HCT116 (cell line): ENCODE results near the gene DNASE2. TPM values are rescaled to one million over a fixed set of nuclear protein-coding genes. Genes with fewer than 3 reads are reported as not detected.
A peak's percentile ranks its signal among the peaks of the same experiment; 100 is the strongest.

Experiments
- ATAC-seq: fragments of 200-7000 bp; cut with Tn5 transposase; 2 replicates; pipeline ENCODE4 v1.9.1; 2020; ENCODE audit warnings: mild to moderate bottlenecking, moderate library complexity
- BruUV-seq: library from RNA; stranded (reverse); fragments of 400-500 nt; replicated peaks from 2 replicates; lab custom pipeline; 2021; lab: Mats Ljungman, UMichigan
- CTCF ChIA-PET: fragments of 300-600 bp; sonication (Branson Sonifier 250); formaldehyde crosslinking; loops from one replicate; lab custom pipeline; 2021; ENCODE audit warnings: antibody characterized with exemption; lab: Charles Lee
- POLR2A ChIA-PET: fragments of 300-600, 350-600 bp; sonication (Branson Sonifier 250); formaldehyde crosslinking; loops from one replicate; lab custom pipeline; 2021; ENCODE audit warnings: antibody characterized with exemption; lab: Charles Lee
- RAD21 ChIA-PET, 2 experiments: fragments of 300-600 bp; sonication (Branson Sonifier 250); formaldehyde crosslinking; loops; one replicate each; lab custom pipeline; 2023; ENCODE audit warnings: low total read pairs in 2 of 2; ENCODE audit not compliant: uncharacterized antibody in 2 of 2, unreplicated experiment in 2 of 2, low non-redundant PET in 1 of 2; lab: Charles Lee
- DNase-seq: peaks from one replicate; pipeline ENCODE4 v3.0.0-alpha.2; 2010; ENCODE audit warnings: low read depth, low spot score
- H2AFZ ChIP-seq: fragments of 200-600 bp; shearing (Covaris generic), sonication (generic); 2 replicates; pipeline ENCODE4 v1.6.1; 2017; ENCODE audit warnings: low read depth, mixed run types, mixed read lengths, antibody characterized with exemption, low read length; ENCODE audit not compliant: poor library complexity, severe bottlenecking
- H3K27ac ChIP-seq: 2 replicates; pipeline ENCODE4 v1.5.1; 2012; ENCODE audit warnings: low read depth, low read length
- H3K27me3 ChIP-seq: fragments of 200-600 bp; sonication (generic); 2 replicates; pipeline ENCODE4 v1.6.1; 2016; ENCODE audit warnings: mixed run types, low read length, mixed read lengths; ENCODE audit not compliant: insufficient read depth
- H3K36me3 ChIP-seq, 2 experiments: fragments of 200-500 bp in 1 of 2; fragments of 200-600 bp in 1 of 2; sonication (Bioruptor generic) in 1 of 2; sonication (generic) in 1 of 2; 2 replicates each; pipeline versions ENCODE4 v1.5.1 to v1.6.1; 2014 to 2016; ENCODE audit warnings: low read length in 2 of 2, inconsistent platforms in 1 of 2, mixed read lengths in 1 of 2, mixed run types in 1 of 2; ENCODE audit not compliant: insufficient read depth in 2 of 2, control insufficient read depth in 1 of 2
- H3K4me1 ChIP-seq, 2 experiments: fragments of 200-600 bp in 1 of 2; sonication (generic) in 1 of 2; 2 replicates each; pipeline versions ENCODE4 v1.5.1 to v1.6.1; 2012 to 2017; ENCODE audit warnings: low read length in 2 of 2, inconsistent platforms in 1 of 2, mild to moderate bottlenecking in 1 of 2, mixed read lengths in 1 of 2, mixed run types in 1 of 2, moderate library complexity in 1 of 2; ENCODE audit not compliant: insufficient read depth in 2 of 2, control insufficient read depth in 1 of 2
- H3K4me2 ChIP-seq: fragments of 200-600 bp; sonication (generic); 2 replicates; pipeline ENCODE4 v1.6.1; 2017; ENCODE audit warnings: mixed run types, low read length, mixed read lengths
- H3K4me3 ChIP-seq, 2 experiments: fragments of 200-600 bp in 1 of 2; sonication (generic) in 1 of 2; replicated peaks in 1 of 2; 2 replicates each; pipeline ENCODE4 v1.5.1; 2011 to 2016; ENCODE audit warnings: low read length in 2 of 2, control low read depth in 1 of 2, low read depth in 1 of 2, mild to moderate bottlenecking in 1 of 2, mixed read lengths in 1 of 2, mixed run types in 1 of 2
- H3K79me2 ChIP-seq: fragments of 200-600 bp; sonication (generic); 2 replicates; pipeline ENCODE4 v1.6.1; 2017; ENCODE audit warnings: mild to moderate bottlenecking, mixed run types, low read length, moderate library complexity, mixed read lengths; ENCODE audit not compliant: insufficient read depth
- H3K9ac ChIP-seq: fragments of 200-600 bp; sonication (generic); 2 replicates; pipeline ENCODE4 v1.6.1; 2016; ENCODE audit warnings: low read length, mixed read lengths
- H3K9me2 ChIP-seq: fragments of 200-600 bp; sonication (generic), shearing (Covaris generic); 2 replicates; pipeline ENCODE4 v1.6.1; 2017; ENCODE audit warnings: mixed run types, mild to moderate bottlenecking, moderate library complexity; ENCODE audit not compliant: insufficient read depth
- H3K9me3 ChIP-seq, 2 experiments: fragments of 200-500 bp in 1 of 2; fragments of 200-600 bp in 1 of 2; sonication (Bioruptor generic) in 1 of 2; sonication (generic) in 1 of 2; 2 replicates each; pipeline ENCODE4 v1.6.1; 2014 to 2017; ENCODE audit warnings: low read length in 2 of 2, mixed read lengths in 2 of 2, inconsistent platforms in 1 of 2, low read depth in 1 of 2, mild to moderate bottlenecking in 1 of 2, mixed run types in 1 of 2, moderate library complexity in 1 of 2; ENCODE audit not compliant: control insufficient read depth in 1 of 2, insufficient read depth in 1 of 2
- H4K20me1 ChIP-seq: fragments of 200-600 bp; sonication (generic), shearing (Covaris generic); 2 replicates; pipeline ENCODE4 v1.6.1; 2017; ENCODE audit warnings: mixed run types, mild to moderate bottlenecking, moderate library complexity; ENCODE audit not compliant: insufficient read depth
- CBX3 ChIP-seq: IDR thresholded peaks from 2 replicates; pipeline ENCODE4 v1.6.1; 2012; ENCODE audit warnings: low read depth
- CEBPB ChIP-seq: IDR thresholded peaks from 2 replicates; pipeline ENCODE4 v1.6.1; 2012; ENCODE audit warnings: low read depth
- CTCF ChIP-seq, 3 experiments: fragments of 200-600 bp in 1 of 3; sonication (generic) in 1 of 3; IDR thresholded peaks in 2 of 3; conservative IDR thresholded peaks in 1 of 3; 2 replicates each; pipeline ENCODE4 v1.5.1; 2012 to 2017; ENCODE audit warnings: low read depth in 2 of 3, low read length in 2 of 3, antibody characterized with exemption in 1 of 3, borderline replicate concordance in 1 of 3, control low read depth in 1 of 3, mild to moderate bottlenecking in 1 of 3, mixed read lengths in 1 of 3, mixed run types in 1 of 3, moderate library complexity in 1 of 3; ENCODE audit not compliant: insufficient read depth in 1 of 3
- EZH2 ChIP-seq: fragments of 200-600 bp; sonication (generic); IDR thresholded peaks from 2 replicates; pipeline ENCODE4 v1.6.1; 2017; ENCODE audit warnings: antibody characterized with exemption, mixed run types
- EZH2phosphoT487 ChIP-seq: fragments of 200-600 bp; IDR thresholded peaks from 2 replicates; pipeline ENCODE4 v1.6.1; 2018; ENCODE audit warnings: antibody characterized with exemption, borderline replicate concordance
- FOSL1 ChIP-seq: IDR thresholded peaks from 2 replicates; pipeline ENCODE4 v1.6.1; 2012; ENCODE audit warnings: low read depth
- MAX ChIP-seq: IDR thresholded peaks from 2 replicates; pipeline ENCODE4 v1.6.1; 2012
- POLR2AphosphoS5 ChIP-seq: IDR thresholded peaks from 2 replicates; pipeline ENCODE4 v1.6.1; 2011; ENCODE audit warnings: mild to moderate bottlenecking, low read depth, low read length, moderate library complexity
- SP1 ChIP-seq: IDR thresholded peaks from 2 replicates; pipeline ENCODE4 v1.6.1; 2012; ENCODE audit warnings: low read depth
- ZBTB33 ChIP-seq: IDR thresholded peaks from 2 replicates; pipeline ENCODE4 v1.6.1; 2011; ENCODE audit warnings: mild to moderate bottlenecking, low read length, moderate library complexity; ENCODE audit not compliant: insufficient replicate concordance; ENCODE audit errors: extremely low read depth
- ZFX ChIP-seq: fragments of 450-650 bp; IDR thresholded peaks from 2 replicates; pipeline ENCODE4 v1.6.1; 2017
- intact Hi-C: fragments of 100-400 bp; cut with micrococcal nuclease; formaldehyde crosslinking; loops from 2 replicates; pipeline ENCODE4 v1.10.0; 2022
- total RNA-seq: library from RNA; stranded (reverse); gene quantifications from one replicate; pipeline ENCODE4 v1.2.1, GENCODE V29; 2021; ENCODE audit not compliant: unreplicated experiment

DNASE2 gene
- total RNA-seq, 1 experiment from 2014 or later = 36.6 TPM

GRCh38 chr19:12891553-12892021, 10.3 kb upstream of the DNASE2 start:
- Histone ChIP-seq H2AFZ (no peak overlapping the region), H3K36me3 (peaks cover 2 to 5% of the 10 kb centered on the region in 2 experiments; a peak in 3 of 4 replicates), H3K4me2 (peak overlapping the region; percentile 89), H3K4me1 (peaks cover 8 to 17% of the 10 kb centered on the region in 2 experiments; a peak in 3 of 4 replicates), H4K20me1 (no peaks in the 10 kb centered on the region), H3K9me3 (no peaks in the 10 kb centered on the region), H3K27me3 (no peaks in the 10 kb centered on the region), H3K79me2 (peaks cover 9% of the 10 kb centered on the region; the same call in 1 of the 2 replicates), H3K4me3 (peak overlapping the region; percentile 80 to 95), H3K9ac (peak overlapping the region; percentile 74), H3K9me2 (no peaks in the 10 kb centered on the region), H3K27ac (peak overlapping the region; percentile 31; the same call in 1 of the 2 replicates)
- TF ChIP-seq MAX = no peak
- 0 out of 2 replicates have a peak, but pooled peaks have one; percentile 2 for TF ChIP-seq ZFX
- RAD21 ChIA-PET = no interaction called here
- CTCF ChIA-PET = interaction anchor here (1.1 kb wide), 3 partner anchors 54 to 134 kb away, joined by 3 to 6 read pairs (median 4); no protein-coding TSS in a partner anchor
- intact Hi-C loops = loop anchor here (2.0 kb wide), 1 partner anchor 47 kb away; the partner anchor contains the start of gene CALR
- peak; percentile 13; the same call in 1 of the 2 replicates for ATAC-seq
- POLR2A ChIA-PET = interaction anchor here (0.9 to 1.7 kb wide), 6 partner anchors 7 to 48 kb away, joined by 3 to 14 read pairs (median 4); partner anchors contain the start of gene DNASE2
- BruUV-seq = TSS peak; percentile 66
- no peak for DNase-seq

- POLR2A ChIA-PET = interaction anchor here (0.9 to 1.7 kb wide), 6 partner anchors 8 to 49 kb away, joined by 3 to 14 read pairs (median 4); partner anchors contain the start of gene DNASE2
- Histone ChIP-seq H2AFZ (no peak within 1 kb of the TSS), H3K79me2 (peaks cover 9% of the 10 kb centered on the region; the same call in 1 of the 2 replicates), H3K4me1 (peaks cover 8 to 17% of the 10 kb centered on the region in 2 experiments; a peak in 3 of 4 replicates), H3K27ac (peak within 1 kb of the TSS; percentile 31; the same call in 1 of the 2 replicates), H3K9me3 (no peaks in the 10 kb centered on the region), H3K9me2 (no peaks in the 10 kb centered on the region), H3K36me3 (peaks cover 2 to 5% of the 10 kb centered on the region in 2 experiments; a peak in 2 of 4 replicates), H3K27me3 (no peaks in the 10 kb centered on the region), H3K4me3 (peak within 1 kb of the TSS; percentile 80 to 95), H3K4me2 (peak within 1 kb of the TSS; percentile 89), H4K20me1 (no peaks in the 10 kb centered on the region), H3K9ac (peak within 1 kb of the TSS; percentile 74)
- BruUV-seq = no TSS peak
- RAD21 ChIA-PET = interaction anchor here in 1 of 2 experiments (0.9 kb wide), 1 partner anchor 21 kb away, joined by 5 read pairs; no protein-coding TSS in a partner anchor
- ATAC-seq (peak; percentile 95), DNase-seq (peak; percentile 98)
- intact Hi-C loops = loop anchor here (2.0 kb wide), 1 partner anchor 48 kb away; the partner anchor contains the start of gene CALR
- CTCF ChIA-PET = interaction anchor here (1.0 to 1.1 kb wide), 5 partner anchors 8 to 133 kb away, joined by 3 to 6 read pairs (median 4); no protein-coding TSS in a partner anchor
- TF ChIP-seq ZBTB33 (no peak), CBX3 (no peak), EZH2 (no peak), CTCF (IDR thresholded peaks at IDR 0.05 in 2 of 3, conservative IDR thresholded peaks at IDR 0.05 in 1 of 3; ENCODE audit: borderline replicate concordance in 1 of 3, insufficient read depth in 1 of 3, low read depth in 2 of 3, low read length in 2 of 3) (no peak), MAX (peak; percentile 94), EZH2phosphoT487 (no peak), ZFX (peak; percentile 28; the same call in 1 of the 2 replicates), POLR2AphosphoS5 (peak; percentile 75), FOSL1 (no peak), CEBPB (no peak), SP1 (peak; percentile 100)
These were observed 9.7 kb upstream of the DNASE2 start, which contains the start of gene GCDH for GRCh38 chr19:12890787-12891552. GCDH (plus strand) TSS chr19:12891160; CDS start chr19:12891305, 145 bp downstream.
